GM12874 (cell line): ENCODE measurements around the gene NBL1.

Source experiments
- TF ChIP-seq, protein P1 (sequence below): IDR thresholded peaks from 2 replicates; pipeline ENCODE4 v1.5.1; 2011; ENCODE audit warnings: low read depth, mild to moderate bottlenecking, control low read depth, low read length, moderate library complexity; ENCODE audit not compliant: insufficient read depth

Gene NBL1

DNA sequence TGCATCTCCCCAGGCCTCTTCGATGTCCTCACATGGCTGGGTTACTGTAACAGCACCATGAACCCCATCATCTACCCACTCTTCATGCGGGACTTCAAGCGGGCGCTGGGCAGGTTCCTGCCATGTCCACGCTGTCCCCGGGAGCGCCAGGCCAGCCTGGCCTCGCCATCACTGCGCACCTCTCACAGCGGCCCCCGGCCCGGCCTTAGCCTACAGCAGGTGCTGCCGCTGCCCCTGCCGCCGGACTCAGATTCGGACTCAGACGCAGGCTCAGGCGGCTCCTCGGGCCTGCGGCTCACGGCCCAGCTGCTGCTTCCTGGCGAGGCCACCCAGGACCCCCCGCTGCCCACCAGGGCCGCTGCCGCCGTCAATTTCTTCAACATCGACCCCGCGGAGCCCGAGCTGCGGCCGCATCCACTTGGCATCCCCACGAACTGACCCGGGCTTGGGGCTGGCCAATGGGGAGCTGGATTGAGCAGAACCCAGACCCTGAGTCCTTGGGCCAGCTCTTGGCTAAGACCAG is 34.9 kb downstream of the NBL1 start:
- TF ChIP-seq, protein P1, sequence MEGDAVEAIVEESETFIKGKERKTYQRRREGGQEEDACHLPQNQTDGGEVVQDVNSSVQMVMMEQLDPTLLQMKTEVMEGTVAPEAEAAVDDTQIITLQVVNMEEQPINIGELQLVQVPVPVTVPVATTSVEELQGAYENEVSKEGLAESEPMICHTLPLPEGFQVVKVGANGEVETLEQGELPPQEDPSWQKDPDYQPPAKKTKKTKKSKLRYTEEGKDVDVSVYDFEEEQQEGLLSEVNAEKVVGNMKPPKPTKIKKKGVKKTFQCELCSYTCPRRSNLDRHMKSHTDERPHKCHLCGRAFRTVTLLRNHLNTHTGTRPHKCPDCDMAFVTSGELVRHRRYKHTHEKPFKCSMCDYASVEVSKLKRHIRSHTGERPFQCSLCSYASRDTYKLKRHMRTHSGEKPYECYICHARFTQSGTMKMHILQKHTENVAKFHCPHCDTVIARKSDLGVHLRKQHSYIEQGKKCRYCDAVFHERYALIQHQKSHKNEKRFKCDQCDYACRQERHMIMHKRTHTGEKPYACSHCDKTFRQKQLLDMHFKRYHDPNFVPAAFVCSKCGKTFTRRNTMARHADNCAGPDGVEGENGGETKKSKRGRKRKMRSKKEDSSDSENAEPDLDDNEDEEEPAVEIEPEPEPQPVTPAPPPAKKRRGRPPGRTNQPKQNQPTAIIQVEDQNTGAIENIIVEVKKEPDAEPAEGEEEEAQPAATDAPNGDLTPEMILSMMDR = no peak

DNA sequence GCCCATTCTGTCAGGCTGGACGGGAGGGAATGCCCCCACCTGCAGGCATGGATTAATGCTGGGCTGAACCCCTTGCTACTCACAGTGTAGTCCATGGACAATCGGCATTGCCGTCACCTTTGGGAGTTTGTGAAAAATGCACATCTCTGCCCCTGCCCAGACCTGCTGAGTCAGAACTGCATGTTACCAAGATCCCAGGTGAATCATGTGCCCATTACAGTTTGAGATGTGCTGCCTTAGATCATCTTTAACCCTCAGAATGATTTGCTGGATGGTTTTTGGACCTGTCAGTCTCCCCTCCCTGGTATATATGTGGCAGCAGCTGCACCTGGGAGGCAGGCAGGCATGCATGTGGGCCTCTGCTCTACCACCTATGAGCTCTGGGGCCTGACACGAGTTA is 35.6 kb downstream of the NBL1 start:
- TF ChIP-seq, protein P1 = no peak

DNA sequence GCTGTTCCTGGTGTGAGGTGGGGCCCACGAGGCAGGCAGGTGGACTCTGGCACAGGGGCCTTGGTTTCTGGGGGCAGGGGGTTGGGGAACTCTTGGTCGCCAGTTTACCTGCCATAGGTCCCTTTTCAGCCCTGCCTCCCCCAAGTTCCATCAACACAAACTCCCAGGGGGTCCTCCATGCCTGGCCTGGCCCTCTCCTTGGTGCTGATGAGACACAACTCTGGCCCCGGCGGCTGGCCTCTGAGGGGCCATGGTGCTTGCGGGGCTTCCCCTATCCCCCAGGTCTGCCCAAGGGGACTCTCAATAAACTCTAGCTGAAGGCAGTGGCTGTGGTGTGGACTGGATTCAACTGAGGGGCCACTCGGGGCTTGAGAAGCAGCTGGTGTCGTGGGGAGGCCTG is 36.5 kb downstream of the NBL1 start:
- TF ChIP-seq, protein P1 = no peak

DNA sequence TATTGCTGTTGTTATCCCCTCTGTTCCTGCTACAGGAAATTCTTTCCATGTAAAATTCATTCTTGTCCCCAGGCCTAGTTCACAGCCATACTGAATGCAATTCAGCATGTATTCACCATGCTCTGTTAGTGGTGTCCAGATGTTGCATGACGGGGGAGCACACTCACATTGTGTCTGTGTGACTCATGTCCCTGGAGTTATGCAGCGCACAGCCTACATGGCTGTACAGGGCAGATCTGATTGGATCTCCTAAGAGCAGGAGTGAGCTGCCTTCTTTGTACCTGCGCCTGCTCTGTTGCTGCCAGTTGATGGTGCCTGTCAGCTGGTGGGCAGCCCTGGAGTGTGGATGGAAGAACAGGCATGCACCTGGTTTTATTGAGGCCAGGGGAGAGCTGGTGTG is 38.1 kb downstream of the NBL1 start:
- TF ChIP-seq, protein P1 = no peak

DNA sequence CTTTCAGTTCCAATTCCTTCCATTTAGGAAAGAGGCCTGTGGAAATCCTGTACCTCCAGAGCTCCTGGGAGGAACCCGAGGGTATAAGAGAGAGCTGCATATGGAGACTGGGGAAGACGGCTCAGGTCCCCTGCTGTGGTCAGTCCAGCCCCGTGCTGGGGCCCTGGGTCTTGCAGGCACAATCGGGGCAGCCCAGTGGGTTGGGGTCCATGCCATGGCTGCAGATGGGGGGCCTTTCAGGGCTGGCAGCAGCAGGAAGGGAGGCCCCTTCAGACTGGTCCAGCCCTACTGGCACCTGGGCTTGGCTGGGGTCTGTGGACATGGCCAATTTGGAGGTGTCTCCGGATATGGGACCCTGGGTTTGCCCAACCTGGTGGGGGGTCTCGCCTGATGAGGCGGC is 38.8 kb downstream of the NBL1 start:
- TF ChIP-seq, protein P1 = no peak

DNA sequence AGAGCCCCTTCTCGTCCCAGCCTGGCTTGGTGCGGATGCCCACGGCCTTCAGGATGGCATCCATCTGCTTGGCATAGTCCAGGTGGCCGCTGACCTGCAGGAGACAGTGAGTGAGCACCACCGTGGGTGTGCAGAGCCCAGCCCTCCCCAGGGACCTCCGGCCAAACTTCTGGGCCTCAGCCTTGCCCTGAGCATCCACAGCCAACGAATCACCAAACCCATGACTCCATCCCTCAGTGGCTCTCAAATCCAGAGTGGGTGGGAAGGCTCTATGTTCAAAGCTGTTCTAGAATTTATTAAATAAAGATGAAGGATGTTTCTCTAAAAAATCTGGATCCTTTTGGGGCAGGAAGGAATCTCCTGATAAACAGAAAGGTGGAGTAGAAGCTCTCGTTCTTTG is 39.2 kb downstream of the NBL1 start:
- TF ChIP-seq, protein P1 = no peak

DNA sequence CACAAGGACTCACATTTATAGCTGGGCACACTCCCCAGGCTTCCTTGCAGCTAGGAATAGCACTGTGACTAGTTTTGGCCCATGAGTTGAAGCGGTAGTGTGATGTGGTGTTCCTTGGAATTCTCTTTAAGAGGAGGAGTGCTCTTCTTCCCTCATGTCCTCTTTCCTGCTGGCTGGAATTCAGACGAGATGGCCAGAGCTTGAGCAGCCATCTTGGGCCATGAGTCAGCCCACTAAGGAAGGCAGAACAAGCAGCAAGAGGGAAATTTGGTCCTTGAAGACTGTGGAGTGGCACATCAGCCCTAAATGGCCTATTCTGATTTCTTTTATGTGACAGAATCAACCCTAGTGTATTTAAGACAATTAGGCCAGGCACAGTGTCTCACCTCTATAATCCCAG is 40.6 kb downstream of the NBL1 start:
- TF ChIP-seq, protein P1 = no peak
